ENCODE results near the gene TRABD2B.
"Not testable (repeated sequence)": the region's sequence is repeated elsewhere in the genome, so short reads cannot be mapped to it uniquely, and the experiment has no call there.

Gene TRABD2B

GRCh38 chr1:47971385-47972160 lies 25.6 kb downstream of the TRABD2B start:
- TF ChIP-seq Cebpa-rat (IDR thresholded peaks at IDR 0.05): no peak
- H3K36me3 ChIP-seq: no peaks in the 10 kb centered on the region
- no peaks in the 10 kb centered on the region for H3K27me3 ChIP-seq
- H3K27ac ChIP-seq: no peak overlapping the region
- no peak overlapping the region for H3K4me3 ChIP-seq
- H3K9ac ChIP-seq: no peak overlapping the region
- H3K4me1 ChIP-seq: no peaks in the 10 kb centered on the region
- H4K20me1 ChIP-seq: no peaks in the 10 kb centered on the region
- H3K4me2 ChIP-seq: no peak overlapping the region
- H3K9me3 ChIP-seq: no peaks in the 10 kb centered on the region

GRCh38 chr1:47970882-47971281 lies 26.3 kb downstream of the TRABD2B start:
- TF ChIP-seq Cebpa-rat (IDR thresholded peaks at IDR 0.05): no peak
- H3K9ac ChIP-seq: no peak overlapping the region
- H3K9me3 ChIP-seq: no peaks in the 10 kb centered on the region
- H4K20me1 ChIP-seq: no peaks in the 10 kb centered on the region
- no peak overlapping the region for H3K4me2 ChIP-seq
- no peaks in the 10 kb centered on the region for H3K4me1 ChIP-seq
- H3K27me3 ChIP-seq: 0 out of 2 replicates have a peak, but pooled peaks cover 6% of the 10 kb centered on the region
- H3K4me3 ChIP-seq: no peak overlapping the region
- no peaks in the 10 kb centered on the region for H3K36me3 ChIP-seq
- no peak overlapping the region for H3K27ac ChIP-seq

DNA sequence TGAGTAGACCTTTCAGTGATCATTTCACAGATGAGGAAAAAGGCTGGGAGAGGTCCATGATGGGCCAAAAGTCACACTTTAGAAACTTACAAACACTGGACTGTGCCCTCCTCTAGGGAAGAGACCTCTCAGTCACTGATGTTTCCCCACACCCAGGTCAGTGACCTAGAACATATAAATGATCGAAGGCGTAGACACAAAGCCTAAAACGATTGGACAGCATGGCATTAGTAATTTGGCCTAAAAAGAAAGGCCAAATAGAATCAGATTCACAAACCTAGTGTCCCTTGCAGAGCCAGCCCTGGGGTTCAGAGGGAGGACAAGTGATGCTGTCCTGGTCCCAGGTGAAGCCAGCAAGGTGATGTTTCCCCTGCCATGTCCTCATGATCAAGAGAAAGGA lies 27.7 kb downstream of the TRABD2B start:
- Histone ChIP-seq H3K27ac (no peak overlapping the region), H3K4me2 (no peak overlapping the region), H3K4me3 (no peak overlapping the region), H3K4me1 (peaks cover 5% of the 10 kb centered on the region), H3K9ac (no peak overlapping the region), H3K27me3 (0 out of 2 replicates have a peak, but pooled peaks cover 7% of the 10 kb centered on the region), H4K20me1 (no peaks in the 10 kb centered on the region), H3K9me3 (no peaks in the 10 kb centered on the region), H3K36me3 (no peaks in the 10 kb centered on the region)
- no peak for TF ChIP-seq Cebpa-rat (IDR thresholded peaks at IDR 0.05)

- Histone ChIP-seq H3K36me3 (no peaks in the 10 kb centered on the region), H3K4me1 (peaks cover 7% of the 10 kb centered on the region), H3K27ac (no peak overlapping the region), H3K9me3 (no peaks in the 10 kb centered on the region), H4K20me1 (no peaks in the 10 kb centered on the region), H3K4me2 (no peak overlapping the region), H3K9ac (no peak overlapping the region), H3K27me3 (0 out of 2 replicates have a peak, but pooled peaks cover 7% of the 10 kb centered on the region), H3K4me3 (no peak overlapping the region)
- no peak for TF ChIP-seq Cebpa-rat (IDR thresholded peaks at IDR 0.05)
Measured at GRCh38 chr1:47968556-47968888, 28.7 kb downstream of the TRABD2B start.

- H3K9ac ChIP-seq: no peak overlapping the region
- no peak overlapping the region for H3K4me2 ChIP-seq
- H3K9me3 ChIP-seq: no peaks in the 10 kb centered on the region
- TF ChIP-seq Cebpa-rat (IDR thresholded peaks at IDR 0.05): no peak
- no peaks in the 10 kb centered on the region for H3K36me3 ChIP-seq
- peaks cover 7% of the 10 kb centered on the region for H3K4me1 ChIP-seq
- H3K27ac ChIP-seq: no peak overlapping the region
- H3K4me3 ChIP-seq: no peak overlapping the region
- H4K20me1 ChIP-seq: no peaks in the 10 kb centered on the region
- H3K27me3 ChIP-seq: 0 out of 2 replicates have a peak, but pooled peaks cover 7% of the 10 kb centered on the region
Measured at GRCh38 chr1:47967864-47968555, 29.2 kb downstream of the TRABD2B start.

DNA sequence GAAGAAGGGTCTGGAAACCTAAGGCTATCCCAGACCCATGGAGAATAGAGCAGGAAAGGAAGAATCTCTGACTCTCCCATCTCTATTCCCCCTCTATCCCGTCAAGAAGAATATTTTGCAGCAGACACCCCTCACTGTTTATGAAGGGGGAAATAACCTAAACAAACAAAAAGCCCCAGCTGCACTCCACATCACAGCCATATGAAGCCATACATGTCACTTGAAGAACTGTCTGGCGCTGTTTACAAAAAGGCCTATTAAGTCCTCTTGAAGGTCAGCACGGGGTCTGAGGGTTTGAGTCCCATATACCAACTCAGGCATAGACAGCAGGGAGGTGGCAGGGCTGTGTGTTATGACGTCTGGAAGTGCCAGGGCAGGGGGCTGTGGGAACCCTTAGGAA lies 31.4 kb downstream of the TRABD2B start:
- no peaks in the 10 kb centered on the region for H3K36me3 ChIP-seq
- no peaks in the 10 kb centered on the region for H3K9me3 ChIP-seq
- no peak for TF ChIP-seq Cebpa-rat (IDR thresholded peaks at IDR 0.05)
- H3K4me3 ChIP-seq: no peak overlapping the region
- H3K9ac ChIP-seq: no peak overlapping the region
- peaks cover 7% of the 10 kb centered on the region for H3K4me1 ChIP-seq
- no peak overlapping the region for H3K4me2 ChIP-seq
- H3K27ac ChIP-seq: no peak overlapping the region
- H4K20me1 ChIP-seq: no peaks in the 10 kb centered on the region
- 0 out of 2 replicates have a peak, but pooled peaks cover 7% of the 10 kb centered on the region for H3K27me3 ChIP-seq

GRCh38 chr1:47964636-47965035 lies 32.5 kb downstream of the TRABD2B start:
- Histone ChIP-seq H3K27me3 (0 out of 2 replicates have a peak, but pooled peaks cover 7% of the 10 kb centered on the region), H3K4me1 (peaks cover 7% of the 10 kb centered on the region), H3K36me3 (no peaks in the 10 kb centered on the region), H3K27ac (no peak overlapping the region), H3K9me3 (no peaks in the 10 kb centered on the region), H4K20me1 (no peaks in the 10 kb centered on the region), H3K4me3 (no peak overlapping the region), H3K4me2 (peak overlapping the region; percentile 49), H3K9ac (no peak overlapping the region)
- no peak for TF ChIP-seq Cebpa-rat (IDR thresholded peaks at IDR 0.05)

GRCh38 chr1:47963568-47964358 lies 33.4 kb downstream of the TRABD2B start:
- no peaks in the 10 kb centered on the region for H3K9me3 ChIP-seq
- H3K9ac ChIP-seq: no peak overlapping the region
- H3K4me1 ChIP-seq: peaks cover 7% of the 10 kb centered on the region
- no peak overlapping the region for H3K4me2 ChIP-seq
- H3K27me3 ChIP-seq: 0 out of 2 replicates have a peak, but pooled peaks cover 7% of the 10 kb centered on the region
- H3K36me3 ChIP-seq: no peaks in the 10 kb centered on the region
- H4K20me1 ChIP-seq: no peaks in the 10 kb centered on the region
- H3K4me3 ChIP-seq: no peak overlapping the region
- H3K27ac ChIP-seq: no peak overlapping the region
- no peak for TF ChIP-seq Cebpa-rat (IDR thresholded peaks at IDR 0.05)

GRCh38 chr1:47962750-47963492 lies 34.3 kb downstream of the TRABD2B start:
- no peak for TF ChIP-seq Cebpa-rat (IDR thresholded peaks at IDR 0.05)
- Histone ChIP-seq H4K20me1 (no peaks in the 10 kb centered on the region), H3K4me1 (peaks cover 7% of the 10 kb centered on the region), H3K4me3 (no peak overlapping the region), H3K9me3 (no peaks in the 10 kb centered on the region), H3K27ac (no peak overlapping the region), H3K4me2 (no peak overlapping the region), H3K9ac (no peak overlapping the region), H3K36me3 (no peaks in the 10 kb centered on the region), H3K27me3 (0 out of 2 replicates have a peak, but pooled peaks cover 7% of the 10 kb centered on the region)

DNA sequence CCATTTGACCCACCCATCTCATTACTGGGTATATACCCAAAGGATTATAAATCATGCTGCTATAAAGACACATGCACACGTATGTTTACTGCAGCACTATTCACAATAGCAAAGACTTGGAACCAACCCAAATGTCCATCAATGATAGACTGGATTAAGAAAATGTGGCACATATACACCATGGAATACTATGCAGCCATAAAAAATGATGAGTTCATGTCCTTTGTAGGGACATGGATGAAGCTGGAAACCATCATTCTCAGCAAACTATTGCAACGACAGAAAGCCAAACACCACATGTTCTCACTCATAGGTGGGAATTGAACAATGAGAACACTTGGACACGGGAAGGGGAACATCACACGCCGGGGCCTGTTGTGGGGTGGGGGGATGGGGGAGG lies 35.4 kb downstream of the TRABD2B start:
- not testable (repeated sequence) for H3K27me3 ChIP-seq, H3K27ac ChIP-seq, H3K4me3 ChIP-seq, H3K36me3 ChIP-seq, H3K4me1 ChIP-seq, H3K9me3 ChIP-seq, H3K9ac ChIP-seq, H4K20me1 ChIP-seq, H3K4me2 ChIP-seq

GRCh38 chr1:47956491-47956890 lies 40.7 kb downstream of the TRABD2B start:
- H3K4me3 ChIP-seq, H4K20me1 ChIP-seq, H3K27ac ChIP-seq, H3K36me3 ChIP-seq, H3K9me3 ChIP-seq, H3K27me3 ChIP-seq, H3K4me1 ChIP-seq, H3K4me2 ChIP-seq, H3K9ac ChIP-seq: not testable (repeated sequence)
